AG09309 (cell line): ENCODE measurements around the gene SUN1.

ENCODE experiments used
- DNase-seq: peaks from one replicate; pipeline ENCODE4 v3.0.0-alpha.2; 2010; ENCODE audit warnings: low read depth
- H3K4me3 ChIP-seq: 2 replicates; pipeline ENCODE4 v1.5.1; 2011; ENCODE audit warnings: mild to moderate bottlenecking, low read depth, low read length, moderate library complexity; ENCODE audit not compliant: control insufficient read depth
- CTCF ChIP-seq: IDR thresholded peaks from 2 replicates; pipeline ENCODE4 v1.5.1; 2011; ENCODE audit warnings: mild to moderate bottlenecking, low read depth, low read length, inconsistent platforms; ENCODE audit not compliant: insufficient read depth, control insufficient read depth; ENCODE audit errors: missing control alignments

Gene SUN1

GRCh38 chr7:919114-919442 is 86.8 kb downstream of the SUN1 start:
- no peak overlapping the region for H3K4me3 ChIP-seq
- TF ChIP-seq CTCF: no peak
- no peak for DNase-seq

- H3K4me3 ChIP-seq: no peak overlapping the region
- DNase-seq: no peak
- TF ChIP-seq CTCF: no peak
These were observed 87.7 kb downstream of the SUN1 start for GRCh38 chr7:919924-920341.

GRCh38 chr7:920351-921070 is 88.2 kb downstream of the SUN1 start:
- no peak overlapping the region for H3K4me3 ChIP-seq
- DNase-seq: no peak
- TF ChIP-seq CTCF: no peak

GRCh38 chr7:921071-921461 is 88.8 kb downstream of the SUN1 start:
- no peak for TF ChIP-seq CTCF
- DNase-seq: no peak
- H3K4me3 ChIP-seq: no peak overlapping the region

- H3K4me3 ChIP-seq: no peak overlapping the region
- no peak for DNase-seq
- TF ChIP-seq CTCF: no peak
These were observed 89.5 kb downstream of the SUN1 start for GRCh38 chr7:921581-922333.

GRCh38 chr7:922334-923107 is 90.2 kb downstream of the SUN1 start:
- TF ChIP-seq CTCF: no peak
- DNase-seq: no peak
- H3K4me3 ChIP-seq: no peak overlapping the region
